Activated CD8-positive, alpha-beta memory T cell treated with anti-CD3 and anti-CD28 coated beads, Interleukin-2, amount 50 U/mL, for 4 hours (primary cell): ENCODE measurements around the gene SCRN2.

Experiments
- DNase-seq: peaks from one replicate; pipeline ENCODE4 v3.0.0-alpha.2; 2020

Gene SCRN2

GRCh38 chr17:47871048-47871447, 30.0 kb upstream of the SCRN2 start:
- no peak for DNase-seq

GRCh38 chr17:47870056-47870455, 29.0 kb upstream of the SCRN2 start:
- no peak for DNase-seq

GRCh38 chr17:47869114-47869513, 28.0 kb upstream of the SCRN2 start:
- DNase-seq = no peak

GRCh38 chr17:47867813-47868533, 26.9 kb upstream of the SCRN2 start:
- DNase-seq = no peak

DNA sequence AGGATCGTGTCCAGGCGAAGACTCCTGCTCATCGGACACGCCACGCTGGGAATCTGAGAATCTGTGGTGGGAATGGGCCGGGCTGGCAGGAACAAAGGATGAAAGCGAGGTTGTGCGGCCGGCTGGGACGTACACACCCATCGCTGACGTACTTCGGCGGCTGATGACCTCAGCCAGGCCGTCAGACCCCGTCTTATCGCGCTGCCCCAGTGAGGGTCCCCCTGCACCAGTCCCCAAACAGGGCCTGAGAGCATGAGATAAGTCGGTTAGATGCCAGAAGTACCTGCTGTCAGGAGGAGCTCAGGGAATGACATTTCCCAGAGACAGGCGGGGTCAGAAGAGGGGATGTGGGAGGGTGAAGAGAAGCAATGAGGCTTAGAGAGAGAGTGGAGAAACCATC, 25.9 kb upstream of the SCRN2 start:
- DNase-seq = no peak

DNA sequence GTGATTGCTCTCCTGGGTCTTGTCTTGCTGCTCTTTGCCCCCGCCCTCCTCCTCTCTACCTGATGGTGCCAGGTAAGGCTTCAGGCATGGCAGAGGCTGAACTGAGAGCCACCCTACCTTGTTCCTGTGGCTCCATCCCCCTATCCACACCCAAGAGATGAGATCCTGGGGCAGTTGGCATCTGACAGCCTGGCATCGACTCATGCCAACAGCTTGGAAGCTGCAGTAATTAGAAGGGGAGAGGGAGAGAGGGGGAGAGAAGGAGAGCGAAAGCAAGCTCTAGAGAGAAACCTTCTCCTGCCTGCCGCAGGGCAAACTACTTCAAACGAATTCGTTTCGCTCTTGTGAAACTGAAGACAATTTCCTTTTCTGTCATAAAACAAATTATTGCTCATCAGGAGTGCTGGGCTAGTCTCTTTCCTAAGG, 23.7 kb upstream of the SCRN2 start:
- no peak for DNase-seq

- DNase-seq = no peak
Measured at GRCh38 chr17:47862621-47863440, 21.8 kb upstream of the SCRN2 start.

GRCh38 chr17:47860386-47860785, 19.3 kb upstream of the SCRN2 start:
- DNase-seq = no peak

- DNase-seq = no peak
Measured at GRCh38 chr17:47857551-47858455, 16.7 kb upstream of the SCRN2 start.

DNA sequence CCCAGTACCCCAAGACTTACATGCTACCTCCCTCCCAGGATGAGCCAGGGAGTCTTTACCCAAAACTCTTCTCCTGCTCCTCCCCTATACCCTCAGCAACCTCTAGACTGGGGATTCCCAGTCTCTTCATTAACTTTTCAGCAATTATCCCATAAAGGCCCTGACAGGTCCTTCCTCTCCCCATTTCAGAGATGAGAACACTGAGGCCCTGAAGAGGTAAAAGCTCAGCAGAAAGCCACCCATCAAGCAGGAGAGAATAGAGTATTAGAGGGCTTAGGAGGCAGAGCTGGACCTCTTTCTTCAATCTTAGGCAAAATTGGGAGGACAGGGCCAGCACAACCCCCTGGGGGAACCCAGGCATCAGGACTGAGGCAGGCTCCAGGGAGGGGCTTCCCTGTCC, 15.8 kb upstream of the SCRN2 start:
- DNase-seq = no peak

DNA sequence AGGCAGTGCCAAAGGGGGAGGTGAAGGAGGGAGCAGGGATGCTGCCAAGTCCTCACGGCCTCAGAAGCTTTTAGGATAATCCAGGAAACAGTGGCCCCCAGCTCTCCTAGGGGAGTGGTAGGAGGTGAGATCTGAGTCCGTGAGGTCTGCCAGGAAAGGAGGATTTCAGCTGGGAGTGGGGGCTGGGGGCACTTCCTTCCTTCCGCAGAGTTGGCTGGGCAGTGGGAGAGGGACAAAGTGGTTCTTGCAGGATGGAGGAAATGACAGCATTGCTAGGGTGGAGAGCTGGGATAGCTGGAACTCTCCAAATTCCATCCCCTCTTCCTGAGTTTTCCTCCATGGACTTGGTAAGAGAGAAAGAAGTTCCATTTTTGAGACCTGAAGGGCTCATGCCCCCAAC, 14.7 kb upstream of the SCRN2 start:
- DNase-seq = no peak

GRCh38 chr17:47853616-47854015, 12.5 kb upstream of the SCRN2 start:
- DNase-seq = no peak

GRCh38 chr17:47852113-47852949, 11.3 kb upstream of the SCRN2 start:
- no peak for DNase-seq

DNA sequence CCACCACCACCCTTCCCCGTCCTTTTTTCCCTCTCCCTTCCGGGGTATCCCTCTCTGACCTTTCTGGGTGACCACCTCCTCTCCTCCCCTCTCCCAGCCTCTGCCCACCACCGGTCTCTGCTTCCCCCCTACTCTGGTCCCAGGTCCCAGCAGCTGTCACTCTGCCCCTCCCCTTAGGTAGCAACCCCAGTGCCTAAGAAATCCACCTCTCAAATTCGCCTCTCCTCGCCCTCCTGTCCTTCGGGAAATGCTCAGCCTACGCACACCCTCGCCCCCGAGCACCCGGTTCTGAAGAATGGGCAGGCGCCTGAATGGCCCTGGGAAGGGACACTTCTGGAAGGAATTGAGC, 10.7 kb upstream of the SCRN2 start:
- no peak for DNase-seq

GRCh38 chr17:47850692-47851573, 9.9 kb upstream of the SCRN2 start, which contains the start of gene SP6:
Gene SP6, minus strand, starts transcription at chr17:47851163. Its CDS starts 2,734 bp downstream, at chr17:47848429.
- DNase-seq = peak; percentile 78

GRCh38 chr17:47850373-47850691, 9.3 kb upstream of the SCRN2 start:
- DNase-seq = no peak

- DNase-seq = no peak
Measured at GRCh38 chr17:47848198-47848513, 7.1 kb upstream of the SCRN2 start.

DNA sequence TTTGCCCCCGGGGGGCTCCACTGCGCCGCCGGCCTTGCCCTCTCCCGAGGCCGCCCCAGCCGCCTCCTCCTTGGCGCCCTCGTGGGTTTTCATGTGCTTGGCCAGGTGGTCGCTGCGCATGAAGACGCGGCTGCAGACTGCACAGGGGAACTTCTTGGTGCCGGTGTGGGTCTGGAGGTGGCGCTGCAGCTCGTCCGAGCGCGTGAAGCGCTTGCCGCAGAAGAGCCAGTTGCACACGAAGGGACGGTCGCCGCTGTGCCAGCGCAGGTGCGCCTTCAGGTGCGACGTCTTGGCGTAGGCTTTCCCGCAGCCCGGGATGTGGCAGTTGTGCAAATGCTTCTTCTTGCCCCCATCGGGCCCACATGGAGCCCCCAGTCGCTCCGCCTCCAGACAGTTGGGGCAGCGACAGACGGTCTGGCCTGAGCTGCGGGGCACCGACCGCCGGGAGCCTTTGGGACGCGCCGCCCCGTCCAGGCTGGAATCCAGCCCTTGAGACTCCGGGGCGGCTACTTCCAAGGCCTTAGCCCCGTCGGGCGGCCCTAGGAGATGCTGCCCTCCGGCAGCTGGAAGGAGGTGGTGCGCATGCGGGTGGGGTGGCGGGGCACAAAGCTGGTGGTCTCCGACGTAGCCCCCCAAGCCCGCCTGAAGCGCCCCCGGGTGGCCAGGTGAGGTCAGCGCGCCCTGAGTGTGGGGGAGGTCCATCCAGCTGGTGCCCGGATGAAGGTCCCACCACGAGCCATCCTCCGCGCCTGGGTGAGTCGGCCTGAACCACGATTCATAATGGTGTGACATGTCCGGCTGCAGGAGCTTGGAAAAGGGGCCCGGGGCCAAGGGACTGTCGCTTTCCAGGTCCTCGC, 6.5 kb upstream of the SCRN2 start:
- no peak for DNase-seq

GRCh38 chr17:47846716-47847340, 5.8 kb upstream of the SCRN2 start:
- DNase-seq = no peak

GRCh38 chr17:47845716-47846075, 4.6 kb upstream of the SCRN2 start:
- no peak for DNase-seq
